Vagina (tissue), 2 donors: ENCODE measurements around the gene PRODH2. TPM values are rescaled to one million over a fixed set of nuclear protein-coding genes. Genes with fewer than 3 reads are reported as not detected.

Source experiments
- DNase-seq, 2 donors: peaks; one replicate each; pipeline ENCODE4 v3.0.0-alpha.2; 2017; ENCODE audit errors: extremely low spot score in 2 of 2
- H3K27ac ChIP-seq: fragments of 200-600 bp; sonication (generic); one replicate; pipeline ENCODE4 v1.5.1; 2019
- H3K27me3 ChIP-seq: fragments of 200-600 bp; sonication (generic); one replicate; pipeline ENCODE4 v1.5.1; 2019
- H3K36me3 ChIP-seq, 2 donors: fragments of 200-600 bp; sonication (generic); one replicate each; pipeline ENCODE4 v1.5.1; 2017 to 2019
- H3K4me1 ChIP-seq: fragments of 200-600 bp; sonication (generic); one replicate; pipeline ENCODE4 v1.5.1; 2019
- H3K4me3 ChIP-seq, 2 donors: fragments of 200-600 bp; sonication (generic); 1 replicate in 1 of 2; 2 replicates in 1 of 2; pipeline ENCODE4 v1.5.1; 2016 to 2019
- H3K9me3 ChIP-seq: fragments of 200-600 bp; sonication (generic); one replicate; pipeline ENCODE4 v1.5.1; 2019
- POLR2A ChIP-seq, 2 donors: fragments of 450-650 bp; IDR thresholded peaks; one replicate each; pipeline ENCODE4 v1.6.1; 2017; ENCODE audit warnings: antibody characterized with exemption in 2 of 2, mild to moderate bottlenecking in 2 of 2, moderate library complexity in 2 of 2
- POLR2AphosphoS5 ChIP-seq, 2 donors: sonication (generic); formaldehyde crosslinking; IDR thresholded peaks; one replicate each; pipeline ENCODE4 v1.9.0; 2017; ENCODE audit warnings: antibody characterized with exemption in 2 of 2, mild to moderate bottlenecking in 2 of 2, low read depth in 1 of 2; ENCODE audit not compliant: insufficient read depth in 1 of 2
- intact Hi-C: fragments of 100-400 bp; cut with DNase I; formaldehyde crosslinking; loops from one replicate; pipeline ENCODE4 v1.15.1; 2023
- total RNA-seq: library from RNA; depleted of rRNA; stranded (reverse); fragments of >200 nt; gene quantifications from one replicate; pipeline ENCODE4 v1.2.3, GENCODE V29; 2016
- TF ChIP-seq, protein P1 (sequence below), 3 experiments: fragments of 450-650 bp in 2 of 3; fragments of 200-600 bp in 1 of 3; sonication (generic) in 1 of 3; IDR thresholded peaks; one replicate each; pipeline ENCODE4 v1.5.1; 2017 to 2019; ENCODE audit warnings: antibody characterized with exemption in 3 of 3, mild to moderate bottlenecking in 2 of 3, moderate library complexity in 2 of 3

PRODH2 gene
- total RNA-seq, 1 donor from 2014 or later: not detected

- intact Hi-C loops: no loop called here
- no peak within 1 kb of the TSS for H3K4me3 ChIP-seq
- H3K9me3 ChIP-seq: no peaks in the 10 kb centered on the region
- no peak for TF ChIP-seq POLR2A (IDR thresholded peaks at IDR 0.05)
- TF ChIP-seq, protein P1, sequence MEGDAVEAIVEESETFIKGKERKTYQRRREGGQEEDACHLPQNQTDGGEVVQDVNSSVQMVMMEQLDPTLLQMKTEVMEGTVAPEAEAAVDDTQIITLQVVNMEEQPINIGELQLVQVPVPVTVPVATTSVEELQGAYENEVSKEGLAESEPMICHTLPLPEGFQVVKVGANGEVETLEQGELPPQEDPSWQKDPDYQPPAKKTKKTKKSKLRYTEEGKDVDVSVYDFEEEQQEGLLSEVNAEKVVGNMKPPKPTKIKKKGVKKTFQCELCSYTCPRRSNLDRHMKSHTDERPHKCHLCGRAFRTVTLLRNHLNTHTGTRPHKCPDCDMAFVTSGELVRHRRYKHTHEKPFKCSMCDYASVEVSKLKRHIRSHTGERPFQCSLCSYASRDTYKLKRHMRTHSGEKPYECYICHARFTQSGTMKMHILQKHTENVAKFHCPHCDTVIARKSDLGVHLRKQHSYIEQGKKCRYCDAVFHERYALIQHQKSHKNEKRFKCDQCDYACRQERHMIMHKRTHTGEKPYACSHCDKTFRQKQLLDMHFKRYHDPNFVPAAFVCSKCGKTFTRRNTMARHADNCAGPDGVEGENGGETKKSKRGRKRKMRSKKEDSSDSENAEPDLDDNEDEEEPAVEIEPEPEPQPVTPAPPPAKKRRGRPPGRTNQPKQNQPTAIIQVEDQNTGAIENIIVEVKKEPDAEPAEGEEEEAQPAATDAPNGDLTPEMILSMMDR (IDR thresholded peaks at IDR 0.05): no peak
- no peak for TF ChIP-seq POLR2AphosphoS5 (IDR thresholded peaks at IDR 0.05; ENCODE audit: insufficient read depth in 1 of 2, low read depth in 1 of 2)
- no peak for DNase-seq
- no peaks in the 10 kb centered on the region for H3K36me3 ChIP-seq
- H3K4me1 ChIP-seq: peaks cover 14% of the 10 kb centered on the region
- peaks cover 10% of the 10 kb centered on the region for H3K27me3 ChIP-seq
- no peak within 1 kb of the TSS for H3K27ac ChIP-seq
Observed at GRCh38 chr19:35852029-35852780, 39.6 kb upstream of the PRODH2 start, which contains the start of gene NPHS1. Gene NPHS1, minus strand, starts transcription at chr19:35852504. Its CDS starts 667 bp downstream, at chr19:35851837.

GRCh38 chr19:35851213-35852028, 38.8 kb upstream of the PRODH2 start:
- intact Hi-C loops: no loop called here
- Histone ChIP-seq H3K4me3 (no peak overlapping the region), H3K4me1 (peaks cover 6% of the 10 kb centered on the region), H3K27me3 (peaks cover 5% of the 10 kb centered on the region), H3K9me3 (no peaks in the 10 kb centered on the region), H3K36me3 (no peaks in the 10 kb centered on the region), H3K27ac (no peak overlapping the region)
- no peak for DNase-seq
- no peak for TF ChIP-seq POLR2AphosphoS5 (IDR thresholded peaks at IDR 0.05; ENCODE audit: insufficient read depth in 1 of 2, low read depth in 1 of 2)

- DNase-seq: no peak
- H3K27ac ChIP-seq: no peak overlapping the region
- no peaks in the 10 kb centered on the region for H3K36me3 ChIP-seq
- peaks cover 9% of the 10 kb centered on the region for H3K27me3 ChIP-seq
- no peaks in the 10 kb centered on the region for H3K9me3 ChIP-seq
- H3K4me3 ChIP-seq: no peak overlapping the region
- intact Hi-C loops: no loop called here
- H3K4me1 ChIP-seq: peaks cover 19% of the 10 kb centered on the region
- TF ChIP-seq POLR2A (IDR thresholded peaks at IDR 0.05) (no peak), POLR2AphosphoS5 (IDR thresholded peaks at IDR 0.05; ENCODE audit: insufficient read depth in 1 of 2, low read depth in 1 of 2) (no peak)
- TF ChIP-seq, protein P1 (IDR thresholded peaks at IDR 0.05): no peak
Observed at GRCh38 chr19:35848919-35849505, 36.4 kb upstream of the PRODH2 start.

DNA sequence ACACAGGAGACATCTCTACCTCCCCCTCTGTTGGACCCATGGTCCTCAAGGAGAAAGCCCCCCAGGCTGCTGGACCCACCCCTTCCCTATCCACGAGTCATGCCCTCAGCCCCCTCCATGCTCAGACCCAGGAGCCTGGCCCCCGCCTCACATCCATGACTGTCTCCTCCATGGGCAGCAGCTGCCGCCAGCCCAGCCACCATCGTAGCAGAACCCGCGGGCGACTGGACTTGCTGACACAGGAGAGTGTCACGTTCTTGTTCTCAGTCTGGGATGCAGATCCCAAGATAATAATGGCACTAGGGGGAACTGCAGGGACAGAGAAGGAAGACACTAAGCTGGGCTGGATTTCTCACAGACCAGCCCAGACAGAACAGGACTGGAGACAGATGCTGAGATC, 35.8 kb upstream of the PRODH2 start:
- DNase-seq: no peak
- Histone ChIP-seq H3K36me3 (no peaks in the 10 kb centered on the region), H3K4me1 (peaks cover 22% of the 10 kb centered on the region), H3K27ac (no peak overlapping the region), H3K9me3 (no peaks in the 10 kb centered on the region), H3K27me3 (peaks cover 9% of the 10 kb centered on the region), H3K4me3 (no peak overlapping the region)
- intact Hi-C loops: no loop called here
- TF ChIP-seq POLR2A (IDR thresholded peaks at IDR 0.05) (no peak), POLR2AphosphoS5 (IDR thresholded peaks at IDR 0.05; ENCODE audit: insufficient read depth in 1 of 2, low read depth in 1 of 2) (no peak)
- TF ChIP-seq, protein P1 (IDR thresholded peaks at IDR 0.05): no peak

- intact Hi-C loops: no loop called here
- Histone ChIP-seq H3K9me3 (no peaks in the 10 kb centered on the region), H3K36me3 (no peaks in the 10 kb centered on the region), H3K4me3 (no peak overlapping the region), H3K27ac (no peak overlapping the region), H3K4me1 (peaks cover 22% of the 10 kb centered on the region), H3K27me3 (peaks cover 9% of the 10 kb centered on the region)
- DNase-seq: no peak
- TF ChIP-seq POLR2A (IDR thresholded peaks at IDR 0.05) (no peak), POLR2AphosphoS5 (IDR thresholded peaks at IDR 0.05; ENCODE audit: insufficient read depth in 1 of 2, low read depth in 1 of 2) (no peak)
- TF ChIP-seq, protein P1 (IDR thresholded peaks at IDR 0.05): no peak
Observed at GRCh38 chr19:35847911-35848310, 35.3 kb upstream of the PRODH2 start.
